ENCODE data around the gene ARR3. TPM values are rescaled to one million over a fixed set of nuclear protein-coding genes. Genes with fewer than 3 reads are reported as not detected.
"Not testable (repeated sequence)": the region's sequence is repeated elsewhere in the genome, so short reads cannot be mapped to it uniquely, and the experiment has no call there.

Gene ARR3
- total RNA-seq, 1 donor from 2014 or later, result not detected

DNA sequence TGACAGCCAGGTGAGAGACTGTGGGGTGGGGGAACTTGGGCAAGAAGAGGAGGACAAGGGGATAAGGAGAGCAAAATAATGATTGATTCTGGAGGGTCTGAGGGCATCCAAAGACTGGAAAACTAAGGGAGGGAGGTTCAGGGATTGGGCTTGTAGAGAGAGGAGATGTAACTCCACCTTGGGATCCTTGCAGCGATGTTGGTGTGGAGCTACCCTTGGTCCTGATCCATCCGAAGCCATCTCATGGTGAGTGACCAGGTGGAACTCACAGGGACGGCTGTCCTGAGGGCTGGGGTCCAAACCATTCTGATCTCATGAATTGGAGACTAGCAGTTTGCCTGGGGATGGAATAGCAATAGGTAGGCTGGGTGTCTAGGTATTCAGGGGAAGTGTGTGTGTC, 12.4 kb downstream of the ARR3 start:
- DNase-seq (ENCODE audit: low read depth), result no peak

DNA sequence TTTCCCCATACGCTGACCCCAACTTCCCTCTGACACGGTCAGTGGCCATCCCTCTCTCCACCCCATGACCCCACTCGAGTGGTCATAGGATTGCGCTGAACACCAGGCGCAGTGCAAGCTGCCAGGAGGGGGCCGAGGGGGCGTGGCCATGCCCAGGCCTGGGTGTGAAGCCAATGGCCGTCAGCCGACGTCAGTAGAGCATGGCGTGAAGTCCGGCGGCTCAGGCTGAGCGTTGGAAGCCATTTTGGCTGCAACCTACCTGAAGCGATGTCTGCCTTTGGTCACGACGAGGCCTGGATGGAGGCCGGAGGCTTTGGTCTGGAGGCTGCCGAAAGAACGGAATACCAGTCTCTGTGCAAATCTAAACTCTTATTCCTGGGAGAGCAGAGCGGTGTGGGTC, 13.8 kb downstream of the ARR3 start, which contains the start of gene RAB41:
Gene RAB41 (plus strand): TSS at position 222 of the 400 bp plus-strand sequence. CDS start 46 bp downstream, at position 268.
- DNase-seq (ENCODE audit: low read depth), result no peak

GRCh38 chrX:70289168-70289792, 21.1 kb downstream of the ARR3 start:
- no peak for DNase-seq (ENCODE audit: low read depth)

GRCh38 chrX:70289793-70290770, 21.9 kb downstream of the ARR3 start, which contains the start of the genes KIF4A and PDZD11:
KIF4A (plus strand) TSS chrX:70290104; CDS start chrX:70290459, 355 bp downstream.
PDZD11 (minus strand) TSS chrX:70289927; CDS start chrX:70289341, 586 bp downstream.
- DNase-seq (ENCODE audit: low read depth), result peak; percentile 71

DNA sequence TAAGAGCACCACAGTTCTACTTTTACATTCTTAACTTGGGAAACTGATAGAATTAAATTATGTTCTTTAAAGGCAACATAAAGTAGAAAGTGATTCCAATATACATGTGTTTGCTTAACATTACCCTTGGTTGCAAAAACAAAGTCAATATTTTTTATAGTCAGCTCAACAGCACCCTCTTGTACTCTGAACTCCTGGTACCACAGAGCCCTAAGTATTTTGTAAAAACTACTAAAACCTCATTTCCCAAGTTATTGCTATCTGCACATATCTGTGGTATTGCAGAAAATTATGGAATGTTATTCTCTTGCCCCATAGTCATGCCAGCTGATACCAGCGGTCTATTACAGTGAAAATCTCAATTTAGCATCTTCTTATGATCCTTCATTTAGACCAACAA, 24.7 kb downstream of the ARR3 start:
- no peak for DNase-seq (ENCODE audit: low read depth)

DNA sequence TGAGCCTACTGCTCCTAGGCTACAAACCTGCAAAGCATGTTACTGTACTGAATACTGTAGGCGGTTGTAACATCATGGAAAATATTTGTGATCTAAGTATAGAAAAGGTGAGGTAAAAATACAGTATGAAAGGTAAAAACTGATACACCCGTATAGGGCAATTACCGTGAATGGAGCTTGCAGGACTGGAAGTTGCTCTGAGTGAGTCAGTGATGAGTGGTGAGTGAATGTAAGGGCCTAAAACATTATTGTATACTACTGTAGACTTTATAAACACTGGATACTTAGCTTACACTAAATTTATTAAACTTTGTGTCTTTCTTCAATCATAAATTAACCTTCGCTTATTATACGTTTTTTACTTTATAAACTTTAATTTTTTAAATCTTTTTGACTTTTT, 25.5 kb downstream of the ARR3 start:
- DNase-seq (ENCODE audit: low read depth), result no peak

DNA sequence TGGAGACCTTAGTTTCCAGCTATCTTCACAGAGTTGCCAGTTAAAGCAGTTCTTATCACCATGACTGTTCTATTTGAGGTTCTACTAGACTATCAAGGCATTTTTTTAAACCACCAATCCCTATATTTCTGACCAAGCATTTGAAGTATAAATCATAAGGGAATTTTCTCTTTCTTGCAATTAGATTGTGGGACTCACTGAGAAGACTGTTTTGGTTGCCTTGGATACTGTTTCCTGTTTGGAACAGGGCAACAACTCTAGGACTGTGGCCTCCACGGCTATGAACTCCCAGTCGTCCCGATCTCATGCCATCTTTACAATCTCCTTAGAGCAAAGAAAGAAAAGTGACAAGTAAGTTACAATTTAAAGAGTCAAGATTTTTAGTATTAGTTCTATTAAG, 33.6 kb downstream of the ARR3 start:
- peak; percentile 42 for DNase-seq (ENCODE audit: low read depth)

DNA sequence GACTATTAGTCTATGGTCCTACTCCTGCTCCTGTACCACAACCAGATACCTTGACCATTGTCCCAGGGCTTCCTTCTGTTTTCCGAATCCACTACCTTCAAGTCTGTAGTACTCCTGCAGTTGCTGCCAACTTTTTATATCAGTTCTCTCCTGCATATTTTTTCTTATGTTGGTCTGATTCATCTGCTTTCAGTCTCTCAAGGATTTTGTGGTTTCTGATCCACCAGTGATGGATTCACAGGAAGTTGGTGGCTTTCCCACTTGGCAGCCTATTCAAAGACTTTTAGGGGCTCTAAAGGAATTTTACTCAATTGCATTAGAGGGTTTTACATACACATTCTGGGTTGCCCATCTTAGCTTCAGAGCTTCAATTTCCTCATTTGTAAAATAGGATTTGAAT, 45.4 kb downstream of the ARR3 start:
- DNase-seq (ENCODE audit: low read depth), result peak; percentile 18

- no peak for DNase-seq (ENCODE audit: low read depth)
Measured at GRCh38 chrX:70322784-70323183, 54.6 kb downstream of the ARR3 start.

- DNase-seq (ENCODE audit: low read depth), result not testable (repeated sequence)
Measured at GRCh38 chrX:70323628-70324027, 55.5 kb downstream of the ARR3 start.

DNA sequence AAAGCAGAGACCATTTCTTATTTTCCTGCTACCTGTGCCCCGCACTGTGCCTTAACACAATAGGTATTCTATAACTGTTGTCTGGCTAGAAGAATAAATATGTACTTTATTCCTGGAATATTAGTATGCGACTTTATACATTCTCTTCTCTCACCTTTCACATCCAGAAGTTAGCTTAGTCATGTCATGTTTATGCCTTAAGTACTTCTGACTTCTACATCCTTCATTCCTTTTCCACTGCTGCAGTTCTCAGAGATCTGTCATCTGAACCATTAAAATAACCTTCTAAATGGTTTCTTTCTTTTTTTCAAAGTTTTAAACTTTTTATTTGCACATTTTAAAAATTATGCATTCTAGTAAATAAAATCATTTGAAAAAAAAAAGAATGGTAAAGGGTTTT, 56.2 kb downstream of the ARR3 start:
- peak; percentile 33 for DNase-seq (ENCODE audit: low read depth)

- no peak for DNase-seq (ENCODE audit: low read depth)
Measured at GRCh38 chrX:70331161-70331560, 63.0 kb downstream of the ARR3 start.

Other genes with a start within 250 kb of the ARR3 start
- not detected in 2 replicates for gene AWAT2, start 218.4 kb upstream of the ARR3 start, total RNA-seq
- gene OTUD6A, start 205.9 kb upstream of the ARR3 start, total RNA-seq, result not detected in 2 replicates
- gene IGBP1, start 134.9 kb upstream of the ARR3 start, total RNA-seq, result 94.3 and 121 TPM in 2 replicates
- gene DGAT2L6, start 90.9 kb upstream of the ARR3 start, total RNA-seq, result not detected in 2 replicates
- gene AWAT1, start 33.7 kb upstream of the ARR3 start, total RNA-seq, result not detected in 2 replicates
- gene P2RY4, start 8.1 kb upstream of the ARR3 start, total RNA-seq, result 0.15 TPM in 1 of 2 replicates, not detected in the other
- not detected in 2 replicates for gene RAB41, start 13.8 kb downstream of the ARR3 start, total RNA-seq
- gene PDZD11, start 21.6 kb downstream of the ARR3 start, total RNA-seq, result 38.9 and 58.7 TPM in 2 replicates
- 0.80 and 6.6 TPM in 2 replicates for gene KIF4A, start 21.8 kb downstream of the ARR3 start, total RNA-seq
- gene GDPD2, start 155.0 kb downstream of the ARR3 start, total RNA-seq, result 0.05 TPM in 1 of 2 replicates, not detected in the other
- gene DLG3, start 176.5 kb downstream of the ARR3 start, total RNA-seq, result 33.5 and 34.2 TPM in 2 replicates